Measurements from ENCODE around the gene CTSG. TPM values are rescaled to one million over a fixed set of nuclear protein-coding genes. Genes with fewer than 3 reads are reported as not detected.
A peak's percentile ranks its signal among the peaks of the same experiment; 100 is the strongest.

The CTSG gene
- total RNA-seq, 1 experiment from 2014 or later: not detected

- Mint-ChIP-seq H3K36me3 (ENCODE audit: insufficient read depth in 1 of 3, low read depth in 3 of 3) (peaks cover 0 to 33% (median 0%) of the 10 kb centered on the region in 3 experiments; a peak in 3 of 7 replicates), H3K4me1 (no peaks in the 10 kb centered on the region), H3K9me3 (peaks cover 2 to 77% of the 10 kb centered on the region in 2 experiments; a peak in 3 of 5 replicates), H3K27ac (peak overlapping the region in 1 of 3 experiments; percentile 89; a peak in 3 of 7 replicates), H3K4me3 (no peak overlapping the region), H3K27me3 (ENCODE audit: low read depth) (peaks cover 3% of the 10 kb centered on the region)
- Histone ChIP-seq H4K8ac (replicated peaks; ENCODE audit: insufficient read length, low read depth, low read length) (no peak overlapping the region), H3T11ph (ENCODE audit: low read length) (no peak overlapping the region), H3K9ac (ENCODE audit: extremely low read depth, insufficient read length, low read length) (no peak overlapping the region), H4K20me1 (ENCODE audit: control insufficient read depth, insufficient read depth, insufficient read length) (no peaks in the 10 kb centered on the region), H3K56ac (ENCODE audit: insufficient read length, low read depth, low read length) (no peak overlapping the region), H3K14ac (ENCODE audit: insufficient read depth, low read length) (no peak overlapping the region), H2BK20ac (ENCODE audit: low read depth, low read length, poor library complexity, severe bottlenecking) (no peak overlapping the region), H2BK15ac (ENCODE audit: low read depth, low read length) (no peak overlapping the region), H2AK5ac (ENCODE audit: insufficient read length, low read length) (no peak overlapping the region), H3K9me3 (ENCODE audit: control insufficient read depth, low read depth, low read length) (no peaks in the 10 kb centered on the region), H2BK120ac (ENCODE audit: low read depth, low read length, poor library complexity, severe bottlenecking) (no peak overlapping the region), H3K23ac (ENCODE audit: insufficient read length, low read depth, low read length) (no peak overlapping the region), H3K27ac (ENCODE audit: insufficient read length, low read depth, low read length) (no peak overlapping the region), H3K23me2 (ENCODE audit: insufficient read length, low read depth, low read length, poor library complexity, severe bottlenecking) (no peaks in the 10 kb centered on the region), H3K79me1 (ENCODE audit: insufficient read depth, low read depth, low read length, poor library complexity, severe bottlenecking) (no peaks in the 10 kb centered on the region), H3K79me2 (ENCODE audit: insufficient read depth, low read length) (no peaks in the 10 kb centered on the region), H3K4me1 (ENCODE audit: insufficient read depth, low read length) (no peaks in the 10 kb centered on the region), H4K5ac (ENCODE audit: insufficient read length, low read depth, low read length) (no peak overlapping the region), H3K4me2 (ENCODE audit: insufficient read depth, insufficient read length, low read length) (no peak overlapping the region), H2BK12ac (ENCODE audit: insufficient read length, low read depth, low read length) (no peak overlapping the region), H3K4ac (ENCODE audit: low read depth, low read length) (no peak overlapping the region), H2BK5ac (ENCODE audit: insufficient read length, low read length) (no peak overlapping the region), H2AFZ (ENCODE audit: low read length) (no peak overlapping the region), H3K27me3 (ENCODE audit: insufficient read depth, low read length) (no peaks in the 10 kb centered on the region), H4K91ac (ENCODE audit: insufficient read length, low read depth, low read length) (no peak overlapping the region), H3K18ac (ENCODE audit: insufficient read length, low read depth, low read length) (no peak overlapping the region)
- peak; percentile 74 for DNase-seq
- TF ChIP-seq CTCF (conservative IDR thresholded peaks at IDR 0.05): peak; percentile 57
- no CpG with 5 or more reads among the region's 3 CpGs for WGBS (ENCODE audit: extremely low coverage, insufficient read length, low lambda C conversion rate)
These were observed 29.6 kb upstream of the CTSG start for GRCh38 chr14:24605435-24606190.

Measured in H9 (cell line).